HG02642 (cell line): ENCODE data around the gene PKP2.
"Not testable (repeated sequence)": the region's sequence is repeated elsewhere in the genome, so short reads cannot be mapped to it uniquely, and the experiment has no call there.

Source experiments
- ATAC-seq: cut with Tn5 transposase; IDR thresholded peaks from one replicate; pipeline ENCODE4 v1.9.1; 2021; ENCODE audit warnings: mild to moderate bottlenecking; ENCODE audit not compliant: unreplicated experiment, poor library complexity

Gene PKP2

DNA sequence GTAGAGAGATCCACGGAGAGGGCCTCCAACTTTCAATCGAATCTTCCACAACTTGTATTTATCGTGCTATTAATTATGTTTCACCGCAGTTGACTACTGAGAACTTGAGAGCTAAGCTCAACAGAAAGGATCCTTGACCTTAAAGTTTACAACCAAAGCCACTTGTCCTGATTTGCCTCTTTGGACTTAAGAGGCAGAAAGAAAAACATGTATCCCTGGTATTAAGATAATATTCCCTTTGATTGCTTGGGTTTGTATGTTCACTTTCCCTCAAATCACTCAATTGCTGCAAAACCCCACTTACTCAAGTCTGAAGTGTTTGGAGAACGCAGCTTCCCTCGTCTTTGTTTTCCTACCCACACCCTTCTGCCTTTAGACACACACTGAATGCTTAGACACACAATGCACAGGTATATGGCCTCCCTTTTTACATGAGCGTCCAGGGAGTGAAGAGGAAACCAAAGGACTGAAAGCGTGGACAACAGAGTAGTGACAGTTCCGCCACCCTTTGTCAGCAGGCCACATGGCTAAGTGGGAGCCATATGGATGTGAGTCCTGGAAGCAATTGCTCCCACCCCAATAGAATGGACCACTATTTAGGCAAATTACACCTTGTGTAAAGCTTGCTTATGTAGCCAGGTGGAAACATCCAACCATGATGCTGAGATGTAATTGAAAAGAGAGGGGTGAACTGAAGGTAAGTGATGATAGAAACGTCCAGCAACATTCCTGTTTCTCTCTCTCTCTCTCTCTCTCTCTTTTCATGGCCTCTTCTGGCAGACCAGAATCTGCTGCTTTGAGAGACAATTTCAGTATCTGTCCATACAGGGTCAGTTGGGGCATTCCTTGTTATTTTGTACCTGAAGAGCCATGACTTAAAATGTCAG, 1.4 kb upstream of the PKP2 start:
- no peak for ATAC-seq

DNA sequence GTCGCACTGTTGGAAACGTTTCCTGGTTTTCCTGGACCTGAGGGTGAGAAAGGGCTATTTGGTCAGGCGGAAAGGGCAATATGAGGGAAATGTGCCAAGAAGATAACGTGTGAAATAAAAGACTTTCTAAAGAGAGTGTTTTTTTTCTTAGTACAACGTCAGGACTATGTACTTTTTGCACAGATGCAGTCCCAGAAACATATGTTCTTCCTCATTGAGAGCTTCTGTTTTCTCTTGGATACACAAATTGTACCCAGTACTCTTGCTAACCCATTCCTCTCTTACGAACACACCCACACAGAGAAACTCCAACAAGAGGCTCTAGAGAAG, 669 bp upstream of the PKP2 start:
- no peak for ATAC-seq

DNA sequence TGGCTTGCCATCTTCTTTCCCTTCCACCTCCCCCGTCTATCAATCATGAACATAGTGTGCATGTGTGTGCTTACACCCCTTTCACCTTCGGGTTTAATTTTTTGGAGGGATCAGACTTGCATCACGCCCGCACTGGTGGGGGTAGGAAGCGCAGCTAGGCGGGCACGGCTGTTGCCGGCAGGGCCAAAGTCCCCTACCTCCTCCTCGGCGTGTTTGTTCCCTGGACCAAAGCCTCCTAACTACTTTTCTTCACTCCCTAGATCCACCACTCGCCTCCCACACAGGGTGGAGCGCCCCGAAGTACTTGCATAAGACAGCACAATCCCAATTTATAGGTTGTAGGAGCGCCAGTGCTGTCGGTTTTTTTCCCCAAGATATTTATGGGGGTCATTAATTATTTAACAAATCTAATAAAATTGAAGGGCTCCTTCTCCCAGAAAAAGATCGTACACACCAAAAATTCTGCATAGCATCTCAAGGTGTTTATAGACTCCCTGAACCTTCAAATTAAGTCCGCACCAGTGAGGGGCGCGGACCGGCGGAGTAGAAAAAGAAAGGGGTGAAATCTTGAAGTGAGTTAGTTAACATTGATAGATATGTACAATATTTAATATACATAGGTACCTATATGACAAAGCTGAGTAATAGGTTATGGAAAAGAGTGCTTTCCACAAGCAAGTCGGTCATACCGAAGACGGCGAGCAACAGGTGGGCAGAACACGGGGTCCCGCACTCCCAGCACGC, 717 bp downstream of the PKP2 start:
- ATAC-seq, result no peak

DNA sequence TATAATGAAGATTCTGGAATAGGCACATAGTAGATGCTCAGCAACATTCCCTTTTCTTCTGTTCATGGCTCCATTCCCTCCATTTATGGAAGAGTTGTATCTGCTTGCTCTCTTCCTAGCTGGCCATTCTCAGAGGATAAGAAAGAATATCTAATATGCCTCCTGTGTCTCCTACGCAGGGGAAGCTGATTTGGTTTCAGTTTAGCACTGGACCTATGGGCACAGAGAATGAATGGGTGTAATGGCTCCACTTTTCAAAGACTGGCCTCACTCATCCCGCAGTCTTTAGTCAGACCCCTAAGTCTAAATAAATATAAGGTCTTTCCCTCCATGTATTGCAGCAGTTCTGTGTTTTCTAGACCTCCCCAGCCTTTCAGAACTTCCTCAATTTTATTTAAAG, 2.0 kb downstream of the PKP2 start:
- ATAC-seq, result no peak

DNA sequence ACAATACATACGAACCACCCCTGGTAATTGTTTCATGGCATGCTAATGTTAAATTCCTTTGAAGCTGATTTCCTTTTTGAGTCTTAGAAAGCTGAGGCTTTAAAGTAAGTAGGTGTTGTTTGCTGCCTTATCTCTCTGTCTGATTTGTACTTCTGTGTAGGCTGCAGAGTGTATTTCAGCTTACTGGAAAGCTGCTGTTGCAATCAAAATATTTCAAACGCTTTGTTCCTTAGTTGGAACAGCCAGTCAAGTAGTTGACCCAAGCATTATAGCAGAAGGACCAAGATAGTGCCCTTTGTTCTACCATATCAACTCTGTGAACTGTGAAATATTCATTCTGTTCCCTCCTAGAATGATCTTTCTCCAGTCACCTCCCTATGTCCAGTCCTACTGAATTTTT, 3.1 kb downstream of the PKP2 start:
- no peak for ATAC-seq

DNA sequence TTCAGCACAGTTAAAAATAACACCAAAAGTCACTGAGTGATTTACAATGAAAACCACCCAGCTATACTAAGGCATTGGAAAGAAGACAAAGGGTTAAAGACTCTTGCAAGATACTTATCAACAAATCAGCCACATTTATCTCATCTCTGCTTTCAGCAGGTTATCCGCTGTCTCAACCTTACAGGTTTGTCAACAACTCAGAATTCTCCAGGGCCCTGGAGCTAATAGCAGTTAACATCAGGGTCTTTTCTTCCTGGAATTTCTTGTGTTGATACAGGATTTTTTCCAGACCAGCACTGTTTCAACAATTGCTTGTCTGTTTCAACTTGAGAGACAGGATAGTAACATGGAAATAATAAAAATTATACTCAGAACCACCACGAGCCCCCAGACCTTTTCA, 3.5 kb downstream of the PKP2 start:
- ATAC-seq, result no peak

DNA sequence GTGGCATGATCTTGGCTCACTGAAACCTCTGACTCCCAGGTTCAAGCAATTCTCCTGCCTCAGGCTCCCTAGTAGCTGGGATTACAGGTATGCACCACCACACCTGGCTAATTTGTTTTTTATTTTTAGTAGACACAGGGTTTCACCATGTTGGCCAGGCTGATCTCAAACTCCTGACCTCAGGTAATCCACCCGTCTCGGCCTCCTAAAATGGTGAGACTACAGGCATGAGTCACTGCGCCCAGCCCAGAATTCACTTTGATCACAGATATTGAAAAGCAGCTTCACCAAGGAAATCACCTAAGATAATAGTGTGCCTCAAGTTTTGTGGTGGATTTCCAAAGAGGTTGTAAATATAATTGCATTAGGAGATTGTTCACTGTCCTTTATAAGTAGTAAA, 4.2 kb downstream of the PKP2 start:
- not testable (repeated sequence) for ATAC-seq

DNA sequence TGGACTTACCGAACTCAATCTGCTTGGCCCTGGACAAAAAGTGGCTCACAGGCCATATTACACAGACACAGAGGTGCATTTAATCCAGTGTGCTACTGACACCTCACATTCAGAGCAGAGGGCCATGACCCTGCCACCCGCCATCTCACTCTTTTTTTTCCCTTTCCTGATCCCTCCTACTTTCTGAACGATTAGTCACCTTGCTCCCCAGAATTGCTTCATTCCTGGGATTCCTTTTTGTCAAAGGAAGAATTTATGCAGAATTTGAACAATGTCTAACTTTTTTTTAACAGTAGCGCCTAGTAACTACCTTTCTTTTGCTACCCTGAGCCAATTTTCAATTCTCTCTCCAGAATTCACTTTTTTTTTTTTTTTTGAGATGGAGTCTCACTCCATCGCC, 4.6 kb downstream of the PKP2 start:
- ATAC-seq, result no peak

DNA sequence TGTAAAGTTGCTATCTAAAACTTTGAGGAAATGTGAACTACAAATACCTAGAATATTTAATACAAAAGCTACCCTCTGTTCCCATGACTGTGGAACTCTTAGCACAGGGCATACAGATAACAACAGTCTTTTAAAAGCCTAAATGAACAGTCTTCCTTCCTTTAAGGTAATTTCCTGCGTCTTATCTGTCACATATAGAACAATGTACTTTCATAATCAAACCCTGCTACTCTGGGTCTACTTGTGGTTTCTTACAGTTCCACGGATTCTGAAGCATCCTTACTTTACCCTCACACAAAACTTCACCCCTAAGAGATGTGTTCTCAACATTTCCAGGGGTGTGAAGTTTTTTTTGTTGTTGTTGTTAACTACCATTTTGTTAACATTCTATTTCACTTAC, 5.1 kb downstream of the PKP2 start:
- no peak for ATAC-seq

DNA sequence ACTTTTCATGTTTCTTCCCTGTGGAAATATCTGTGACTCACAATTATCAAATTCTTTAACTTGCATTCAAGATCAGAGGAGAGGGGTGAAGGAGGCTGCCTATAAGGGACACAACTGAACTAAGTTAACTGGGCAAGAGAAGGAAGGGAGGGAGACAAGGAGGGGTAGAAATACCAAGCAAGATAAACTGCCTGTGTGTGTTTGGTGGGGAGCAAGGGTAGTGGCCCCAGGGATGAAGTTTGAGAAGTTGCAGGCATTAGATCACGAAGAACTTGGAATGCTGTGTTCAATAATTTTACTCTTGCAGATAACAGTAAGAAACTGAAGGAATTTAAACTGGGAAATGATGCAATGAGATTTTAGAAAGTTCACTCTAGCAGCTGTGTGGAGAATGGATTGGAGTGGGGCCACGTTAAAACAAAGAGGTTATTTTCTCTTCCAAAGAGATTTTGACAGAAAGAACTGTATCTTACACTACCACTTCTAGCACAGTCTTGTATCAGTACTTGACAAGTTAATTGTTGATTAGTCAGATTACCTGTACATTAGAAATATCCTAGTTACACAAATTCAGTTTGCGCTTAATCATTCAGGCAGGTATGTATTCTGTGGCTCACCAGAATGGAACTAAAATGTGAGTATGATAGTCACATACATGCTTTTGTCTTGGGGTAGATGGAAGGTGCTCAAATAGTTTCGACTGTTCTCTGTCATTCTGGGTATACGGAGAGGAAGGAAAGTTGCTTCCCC, 7.4 kb downstream of the PKP2 start:
- no peak for ATAC-seq

DNA sequence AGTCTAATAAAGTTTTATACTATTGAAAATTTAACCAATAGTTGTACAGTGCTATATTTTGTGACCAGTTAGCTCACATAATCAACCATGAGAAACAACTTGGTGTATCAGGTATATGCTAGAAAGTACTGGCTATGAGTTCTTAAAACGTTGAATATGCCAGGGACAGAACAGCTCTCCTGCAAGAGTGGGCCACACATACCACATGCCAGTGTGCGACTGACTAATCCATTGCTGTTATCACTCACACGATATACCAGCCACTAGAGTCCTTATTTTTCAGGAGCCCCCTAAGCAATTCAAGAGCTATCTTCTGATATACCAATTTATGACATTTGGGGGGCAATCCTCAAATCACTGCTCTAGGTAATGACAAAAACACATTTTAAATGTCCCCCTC, 9.5 kb downstream of the PKP2 start:
- no peak for ATAC-seq

DNA sequence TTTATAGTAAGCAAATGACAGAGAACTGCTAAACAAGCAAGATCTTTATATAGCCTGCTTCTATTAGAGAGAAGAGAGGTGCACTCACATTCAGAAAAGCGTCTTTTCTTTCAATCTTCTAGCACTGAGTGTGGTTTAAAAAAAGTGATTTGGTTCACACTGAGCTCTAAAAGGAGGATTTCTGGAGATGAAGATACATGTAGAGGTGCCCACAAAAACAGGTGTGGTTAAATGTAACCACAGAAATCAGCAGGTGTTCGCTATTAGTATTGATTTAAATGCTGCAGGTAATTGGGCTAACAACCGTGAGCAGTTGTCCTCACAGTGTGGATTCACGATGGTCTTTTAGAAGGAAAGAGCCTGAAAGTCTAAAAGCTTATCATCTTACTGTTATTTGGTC, 10.7 kb downstream of the PKP2 start:
- ATAC-seq, result no peak

DNA sequence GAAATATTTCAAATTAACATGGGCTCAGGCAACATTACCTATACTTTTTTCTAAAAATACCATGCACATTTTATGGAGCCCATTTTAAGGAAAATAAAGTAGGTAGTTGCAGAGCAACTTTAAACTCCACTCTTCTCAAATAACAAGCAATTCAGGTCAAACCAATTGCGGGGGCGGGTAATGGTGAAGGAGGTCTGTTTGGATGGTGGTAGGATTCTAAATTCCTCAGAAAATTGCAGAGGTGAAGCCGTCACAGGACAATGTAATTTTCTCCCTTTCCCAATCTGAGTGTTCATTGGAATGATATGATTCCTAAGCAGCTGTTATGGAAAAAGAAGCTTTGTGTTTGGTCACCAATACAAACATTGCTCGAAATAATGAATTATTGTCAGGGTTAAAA, 11.6 kb downstream of the PKP2 start:
- no peak for ATAC-seq

DNA sequence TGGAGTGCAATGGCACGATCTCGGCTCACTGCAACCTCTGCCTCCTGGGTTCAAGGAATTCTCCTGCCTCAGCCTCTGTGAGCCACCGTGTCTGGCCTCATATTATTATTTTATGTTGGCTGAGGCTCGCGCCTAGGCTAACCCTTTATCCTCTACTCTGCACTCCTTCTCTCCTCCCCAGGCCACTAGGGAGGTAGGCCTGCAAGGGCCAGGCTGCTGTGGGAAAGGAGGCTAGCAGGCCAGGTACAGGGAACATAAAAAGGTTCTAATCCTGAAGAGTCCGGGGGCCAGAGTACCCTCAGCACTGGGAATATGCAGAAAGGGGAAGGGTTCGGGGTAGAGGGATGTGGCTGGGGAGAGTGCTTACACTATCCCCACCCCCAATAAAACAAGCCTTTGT, 14.9 kb downstream of the PKP2 start:
- ATAC-seq, result no peak

DNA sequence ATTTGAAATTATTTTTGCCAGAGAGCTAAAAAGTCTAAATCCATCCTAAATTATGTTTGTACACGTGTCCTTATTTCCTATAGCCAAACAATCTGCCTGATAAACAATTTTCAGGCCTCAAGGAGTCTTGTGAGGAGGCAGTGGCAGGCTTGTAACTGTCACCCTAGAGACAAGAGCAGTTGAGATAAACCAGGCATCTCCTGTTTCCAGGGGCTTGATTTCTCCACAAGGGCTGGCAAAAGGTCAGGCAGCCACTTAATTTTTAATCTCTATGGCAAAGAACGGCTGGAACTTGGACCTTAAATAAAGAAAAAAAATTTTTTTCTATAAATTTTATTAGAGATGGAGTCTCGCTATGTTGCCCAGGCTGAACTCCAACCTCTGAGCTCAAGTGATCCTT, 15.5 kb downstream of the PKP2 start:
- no peak for ATAC-seq

DNA sequence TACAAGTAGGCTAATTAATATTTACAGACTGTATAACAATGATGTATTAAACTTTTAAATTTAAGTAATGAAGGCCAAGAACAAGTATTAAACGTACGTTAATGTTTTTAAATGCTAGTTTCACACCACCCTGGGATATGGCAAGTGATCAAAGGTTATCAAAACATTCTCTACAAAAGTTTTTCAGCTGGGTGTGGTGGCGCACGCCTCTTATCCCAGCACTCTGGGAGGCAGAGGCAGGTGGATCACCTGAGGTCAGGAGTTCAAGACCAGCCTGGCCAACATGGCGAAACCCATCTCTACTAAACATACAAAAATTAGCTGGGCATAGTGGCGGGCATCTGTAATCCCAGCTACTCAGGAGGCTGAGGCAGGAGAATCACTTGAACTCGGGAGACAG, 17.5 kb downstream of the PKP2 start:
- not testable (repeated sequence) for ATAC-seq

DNA sequence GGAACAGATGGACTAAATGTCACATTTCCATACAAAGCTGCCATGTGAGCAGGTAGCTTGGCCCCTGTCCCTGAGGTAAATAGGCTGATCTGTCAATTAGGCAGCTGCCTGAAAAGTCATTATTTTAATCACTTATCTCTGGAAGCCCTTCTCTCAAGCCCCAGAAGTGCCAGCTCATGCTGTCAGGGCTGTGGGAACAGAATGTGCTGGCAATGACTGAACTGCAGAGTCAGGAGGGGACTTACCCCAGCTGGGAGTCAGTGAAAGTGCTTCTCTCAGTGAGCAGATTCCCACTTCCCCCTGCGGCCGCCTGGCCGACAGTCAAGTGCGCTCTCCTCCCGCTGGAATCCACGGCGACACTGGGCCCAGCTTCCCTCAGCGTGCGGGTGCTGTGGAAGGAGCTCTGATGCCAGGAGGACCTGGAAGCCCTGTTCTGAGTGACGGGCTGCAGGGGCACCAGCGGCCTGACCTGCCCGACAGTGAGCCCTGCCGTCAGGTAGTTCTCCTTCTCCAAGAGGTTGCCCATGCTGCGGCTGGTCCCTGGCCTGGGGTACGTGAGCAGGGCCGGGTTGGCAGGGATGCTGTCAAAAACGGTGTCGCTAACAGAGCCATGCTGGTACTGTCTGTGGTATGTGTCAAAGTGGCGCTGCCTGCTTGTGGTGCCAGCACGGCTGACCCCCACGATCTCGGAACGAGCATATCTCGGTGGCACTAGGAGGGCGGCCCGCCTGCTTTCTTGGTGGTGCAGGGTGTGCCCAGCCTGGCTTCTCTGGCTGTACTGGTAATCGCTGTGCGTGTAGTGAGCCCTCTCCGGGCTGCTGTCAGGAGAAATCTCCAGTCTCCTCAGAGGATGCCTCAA, 18.7 kb downstream of the PKP2 start:
- no peak for ATAC-seq

DNA sequence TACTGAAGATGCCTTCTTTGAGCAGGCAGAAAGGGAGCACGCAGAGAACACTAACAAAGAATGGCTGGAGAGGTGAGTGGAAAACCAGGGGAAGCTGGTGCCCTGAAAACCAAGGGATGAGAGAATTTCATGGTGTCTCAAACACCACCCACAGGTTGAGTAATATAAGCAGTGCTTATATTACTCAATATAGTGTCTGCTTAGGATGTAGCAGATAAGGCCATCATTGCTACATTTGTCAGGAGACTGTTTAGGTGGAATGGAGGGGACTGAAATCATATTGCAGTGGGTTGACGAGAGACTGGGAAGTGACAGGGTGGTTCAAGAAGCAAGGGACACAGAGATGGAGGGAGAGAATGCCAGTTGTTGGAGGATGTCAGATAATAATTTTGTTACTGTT, 20.6 kb downstream of the PKP2 start:
- no peak for ATAC-seq

DNA sequence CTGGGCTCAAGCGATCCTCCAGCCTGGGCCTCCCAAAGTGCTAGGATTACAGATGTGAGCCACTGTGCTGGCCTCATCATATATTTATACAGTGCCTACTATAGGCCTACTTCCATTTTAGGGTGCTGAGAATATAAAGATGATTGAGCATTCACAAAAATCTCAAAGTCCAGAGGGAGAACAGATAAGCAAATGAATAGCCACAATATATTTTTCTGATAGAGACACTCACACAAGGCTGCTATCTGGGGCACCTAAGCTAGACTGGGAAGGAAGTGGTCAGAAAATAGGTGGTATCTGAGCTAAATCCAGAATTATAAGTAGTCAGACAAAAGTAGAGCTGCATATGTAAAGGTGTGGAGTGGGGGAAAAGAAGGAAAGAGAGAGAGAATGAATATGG, 21.6 kb downstream of the PKP2 start:
- ATAC-seq, result no peak

DNA sequence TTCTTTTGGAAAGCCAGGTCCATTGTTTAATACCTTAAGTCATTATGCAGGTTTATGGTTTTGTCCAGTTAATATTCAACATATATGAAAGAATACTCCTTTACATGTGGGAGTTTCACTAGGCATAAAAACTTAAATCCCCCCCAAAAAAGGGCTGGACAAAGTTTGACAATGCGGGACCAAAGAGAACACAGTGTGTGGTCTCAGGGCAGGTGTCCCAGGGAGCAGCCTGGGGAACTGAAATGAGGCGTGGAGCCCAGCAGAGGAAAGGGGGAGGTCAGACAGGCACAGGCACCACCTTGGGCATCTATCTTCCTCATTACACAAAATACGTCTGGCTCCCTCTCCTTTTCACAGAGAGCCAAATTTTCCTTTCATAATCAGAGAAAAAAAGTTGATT, 22.5 kb downstream of the PKP2 start:
- no peak for ATAC-seq
